OCI-LY7 (cell line): ENCODE data around the gene ZCRB1. TPM values are rescaled to one million over a fixed set of nuclear protein-coding genes. Genes with fewer than 3 reads are reported as not detected.

Experiments
- BruUV-seq: library from RNA; stranded (reverse); fragments of 400-500 nt; replicated peaks from 2 replicates; lab custom pipeline; 2021; lab: Mats Ljungman, UMichigan
- CTCF ChIA-PET: fragments of 300-600 bp; sonication (Branson Sonifier 250); formaldehyde crosslinking; loops from one replicate; lab custom pipeline; 2022; ENCODE audit warnings: antibody characterized with exemption; ENCODE audit not compliant: unreplicated experiment; lab: Charles Lee
- POLR2A ChIA-PET: fragments of 300-600 bp; sonication (Branson Sonifier 250); formaldehyde crosslinking; loops from one replicate; lab custom pipeline; 2022; ENCODE audit warnings: antibody characterized with exemption; lab: Charles Lee
- DNase-seq: peaks from one replicate; pipeline ENCODE4 v3.0.0-alpha.2; 2015; ENCODE audit warnings: low spot score
- H2AFZ ChIP-seq: fragments of 200-600 bp; sonication (generic), shearing (Covaris generic); 2 replicates; pipeline ENCODE4 v1.6.1; 2014; ENCODE audit warnings: mild to moderate bottlenecking, antibody characterized with exemption, low read length, moderate library complexity
- H3K27ac ChIP-seq: fragments of 200-600 bp; sonication (generic); 2 replicates; pipeline ENCODE4 v1.5.1; 2014; ENCODE audit warnings: mixed run types, low read depth, mild to moderate bottlenecking, moderate library complexity, low read length, inconsistent platforms; ENCODE audit not compliant: poor library complexity, severe bottlenecking
- H3K36me3 ChIP-seq: fragments of 200-600 bp; sonication (generic); 2 replicates; pipeline ENCODE4 v1.6.1; 2014; ENCODE audit warnings: mild to moderate bottlenecking, antibody characterized with exemption, low read length, moderate library complexity, mixed read lengths; ENCODE audit not compliant: insufficient read depth
- H3K4me1 ChIP-seq: fragments of 200-600 bp; sonication (generic); 2 replicates; pipeline ENCODE4 v1.5.1; 2014; ENCODE audit warnings: mild to moderate bottlenecking, low read length; ENCODE audit not compliant: insufficient read depth, poor library complexity, severe bottlenecking
- H3K4me2 ChIP-seq: fragments of 200-600 bp; sonication (generic); 2 replicates; pipeline ENCODE4 v1.6.1; 2014; ENCODE audit warnings: mild to moderate bottlenecking, low read length
- H3K4me3 ChIP-seq: fragments of 200-600 bp; sonication (generic); 2 replicates; pipeline ENCODE4 v1.5.1; 2014; ENCODE audit warnings: mild to moderate bottlenecking, low read depth, low read length; ENCODE audit not compliant: poor library complexity, severe bottlenecking
- H3K79me2 ChIP-seq: fragments of 200-600 bp; sonication (generic); 2 replicates; pipeline ENCODE4 v1.6.1; 2016; ENCODE audit warnings: low read depth, mild to moderate bottlenecking, low read length, moderate library complexity, mixed read lengths; ENCODE audit not compliant: insufficient read depth
- H3K9me2 ChIP-seq: fragments of 200-600 bp; sonication (generic); 2 replicates; pipeline ENCODE4 v1.6.1; 2016; ENCODE audit warnings: mild to moderate bottlenecking, low read length, mixed read lengths; ENCODE audit not compliant: insufficient read depth
- H3K9me3 ChIP-seq: fragments of 200-600 bp; sonication (generic); 2 replicates; pipeline ENCODE4 v1.6.1; 2014; ENCODE audit warnings: mild to moderate bottlenecking, mixed run types, low read length, mixed read lengths
- H4K20me1 ChIP-seq: fragments of 200-600 bp; sonication (generic); 2 replicates; pipeline ENCODE4 v1.6.1; 2014; ENCODE audit warnings: mild to moderate bottlenecking, antibody characterized with exemption, low read length, moderate library complexity, mixed read lengths; ENCODE audit not compliant: insufficient read depth
- EZH2phosphoT487 ChIP-seq: fragments of 200-600 bp; sonication (generic); IDR thresholded peaks from 2 replicates; pipeline ENCODE4 v1.6.1; 2018; ENCODE audit warnings: low read depth, borderline replicate concordance, mild to moderate bottlenecking, mixed run types, antibody characterized with exemption, low read length, moderate library complexity, mixed read lengths
- intact Hi-C: fragments of 100-400 bp; cut with micrococcal nuclease; formaldehyde crosslinking; loops from one replicate; pipeline ENCODE4 v1.10.0; 2022; ENCODE audit not compliant: unreplicated experiment
- total RNA-seq, 2 experiments: library from RNA; depleted of rRNA in 1 of 2; stranded (reverse); fragments of >200 nt in 1 of 2; shearing (Covaris generic) in 1 of 2; gene quantifications; 2 replicates each; pipeline ENCODE4 v1.2.3, GENCODE V29; 2014 to 2022
- TF ChIP-seq, protein P1 (sequence below): fragments of 200-600 bp; sonication (generic); conservative IDR thresholded peaks from 2 replicates; pipeline ENCODE4 v1.5.1; 2014; ENCODE audit warnings: mild to moderate bottlenecking, antibody characterized with exemption, low read length, moderate library complexity, mixed read lengths

ZCRB1 gene
- total RNA-seq, 2 experiments from 2014 or later, result 25.7 to 56.0 TPM

DNA sequence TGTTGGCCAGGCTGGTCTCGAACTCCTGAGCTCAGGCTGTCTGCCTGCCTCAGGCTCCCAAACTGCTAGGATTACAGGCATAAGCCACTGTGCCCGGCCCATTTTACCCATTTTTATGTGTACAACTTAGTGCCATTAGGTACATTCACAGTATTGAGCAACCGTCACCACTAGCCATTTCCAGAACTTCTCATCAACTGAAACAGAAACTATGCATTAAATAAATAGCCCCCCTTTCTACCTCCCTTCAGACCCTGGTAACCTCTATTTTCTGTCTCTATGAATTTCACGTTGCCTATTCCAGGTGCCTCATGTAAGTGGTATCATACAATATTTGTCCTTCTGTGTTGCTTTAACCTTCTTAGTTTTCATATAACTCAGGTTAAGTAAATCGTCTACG lies 15.9 kb downstream of the ZCRB1 start:
- no peak for TF ChIP-seq EZH2phosphoT487
- TF ChIP-seq, protein P1, sequence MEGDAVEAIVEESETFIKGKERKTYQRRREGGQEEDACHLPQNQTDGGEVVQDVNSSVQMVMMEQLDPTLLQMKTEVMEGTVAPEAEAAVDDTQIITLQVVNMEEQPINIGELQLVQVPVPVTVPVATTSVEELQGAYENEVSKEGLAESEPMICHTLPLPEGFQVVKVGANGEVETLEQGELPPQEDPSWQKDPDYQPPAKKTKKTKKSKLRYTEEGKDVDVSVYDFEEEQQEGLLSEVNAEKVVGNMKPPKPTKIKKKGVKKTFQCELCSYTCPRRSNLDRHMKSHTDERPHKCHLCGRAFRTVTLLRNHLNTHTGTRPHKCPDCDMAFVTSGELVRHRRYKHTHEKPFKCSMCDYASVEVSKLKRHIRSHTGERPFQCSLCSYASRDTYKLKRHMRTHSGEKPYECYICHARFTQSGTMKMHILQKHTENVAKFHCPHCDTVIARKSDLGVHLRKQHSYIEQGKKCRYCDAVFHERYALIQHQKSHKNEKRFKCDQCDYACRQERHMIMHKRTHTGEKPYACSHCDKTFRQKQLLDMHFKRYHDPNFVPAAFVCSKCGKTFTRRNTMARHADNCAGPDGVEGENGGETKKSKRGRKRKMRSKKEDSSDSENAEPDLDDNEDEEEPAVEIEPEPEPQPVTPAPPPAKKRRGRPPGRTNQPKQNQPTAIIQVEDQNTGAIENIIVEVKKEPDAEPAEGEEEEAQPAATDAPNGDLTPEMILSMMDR, result no peak
- no peak overlapping the region for H3K4me2 ChIP-seq
- H3K9me2 ChIP-seq, result no peaks in the 10 kb centered on the region
- CTCF ChIA-PET, result no interaction called here
- BruUV-seq, result no TSS peak
- H3K36me3 ChIP-seq, result peaks cover 13% of the 10 kb centered on the region; the same call in 1 of the 2 replicates
- no peak overlapping the region for H3K4me3 ChIP-seq
- H3K27ac ChIP-seq, result no peak overlapping the region
- H4K20me1 ChIP-seq, result no peaks in the 10 kb centered on the region
- no peaks in the 10 kb centered on the region for H3K79me2 ChIP-seq
- H3K4me1 ChIP-seq, result no peaks in the 10 kb centered on the region
- intact Hi-C loops, result no loop called here
- H2AFZ ChIP-seq, result no peak overlapping the region
- DNase-seq, result no peak
- H3K9me3 ChIP-seq, result no peaks in the 10 kb centered on the region
- POLR2A ChIA-PET, result no interaction called here

DNA sequence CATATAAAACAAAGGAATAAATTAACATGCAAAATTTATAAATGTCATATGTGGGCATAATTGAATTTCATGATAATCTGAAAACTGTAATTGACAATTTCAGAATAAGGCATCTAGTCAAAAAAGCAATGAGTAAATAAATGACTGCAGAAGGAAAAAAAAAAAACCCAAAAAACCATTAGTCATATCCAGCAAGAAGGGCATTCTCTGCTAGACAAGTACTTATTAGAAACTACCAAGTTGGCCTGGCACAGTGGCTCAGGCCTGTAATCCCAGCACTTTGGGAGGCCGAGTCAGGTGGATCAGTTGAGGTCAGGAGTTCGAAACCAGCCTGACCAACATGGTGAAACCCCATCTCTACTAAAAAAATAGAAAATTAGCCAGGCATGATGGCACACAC lies 17.5 kb downstream of the ZCRB1 start:
- DNase-seq, result no peak
- Histone ChIP-seq H3K9me2 (no peaks in the 10 kb centered on the region), H3K9me3 (no peaks in the 10 kb centered on the region), H2AFZ (no peak overlapping the region), H3K36me3 (peaks cover 6% of the 10 kb centered on the region; the same call in 1 of the 2 replicates), H4K20me1 (no peaks in the 10 kb centered on the region), H3K4me3 (no peak overlapping the region), H3K79me2 (no peaks in the 10 kb centered on the region), H3K27ac (no peak overlapping the region), H3K4me2 (no peak overlapping the region), H3K4me1 (no peaks in the 10 kb centered on the region)
- ChIA-PET CTCF (no interaction called here), POLR2A (no interaction called here)
- no TSS peak for BruUV-seq
- intact Hi-C loops, result no loop called here
- TF ChIP-seq EZH2phosphoT487, result no peak
- TF ChIP-seq, protein P1, result no peak

DNA sequence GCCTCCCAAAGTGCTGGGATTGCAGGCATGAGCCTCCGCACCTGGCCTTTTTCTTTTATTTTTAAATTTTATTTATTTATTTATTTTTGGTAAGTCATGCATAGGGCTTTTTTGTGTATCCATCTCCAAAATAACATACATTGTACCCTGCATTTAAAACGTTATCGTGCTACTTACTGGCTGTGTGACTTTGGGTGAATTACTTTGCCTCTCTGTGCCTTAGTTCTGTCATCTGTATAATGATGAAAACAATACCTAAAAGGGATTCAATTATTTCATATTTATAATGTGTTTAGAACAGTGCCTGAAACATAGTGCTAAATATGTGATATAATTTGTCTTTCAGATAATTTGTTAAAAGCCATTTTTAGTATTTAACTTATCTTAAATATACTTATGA lies 19.6 kb downstream of the ZCRB1 start:
- no peaks in the 10 kb centered on the region for H3K9me2 ChIP-seq
- H3K4me1 ChIP-seq, result no peaks in the 10 kb centered on the region
- no peak overlapping the region for H3K27ac ChIP-seq
- POLR2A ChIA-PET, result no interaction called here
- no peak for DNase-seq
- no peaks in the 10 kb centered on the region for H3K79me2 ChIP-seq
- H3K4me3 ChIP-seq, result no peak overlapping the region
- TF ChIP-seq EZH2phosphoT487, result no peak
- TF ChIP-seq, protein P1, result no peak
- no peaks in the 10 kb centered on the region for H4K20me1 ChIP-seq
- CTCF ChIA-PET, result no interaction called here
- no peak overlapping the region for H2AFZ ChIP-seq
- no peaks in the 10 kb centered on the region for H3K36me3 ChIP-seq
- H3K4me2 ChIP-seq, result no peak overlapping the region
- intact Hi-C loops, result no loop called here
- no peaks in the 10 kb centered on the region for H3K9me3 ChIP-seq
- BruUV-seq, result no TSS peak
